Adrenal gland (tissue), 12 donors: Measurements from ENCODE around the gene PRKG1. TPM values are rescaled to one million over a fixed set of nuclear protein-coding genes. Genes with fewer than 3 reads are reported as not detected.

Source experiments
- DNase-seq, 7 donors: peaks; one replicate each; pipeline ENCODE4 v3.0.0-alpha.2; 2019 to 2020
- H3K27ac ChIP-seq, 5 donors: fragments of 200-600 bp; sonication (generic) in 4 of 5; 1 replicate in 3 of 5; 2 replicates in 2 of 5; pipeline versions ENCODE4 v1.5.1 to v1.8.0; 2016 to 2020; ENCODE audit warnings: mild to moderate bottlenecking in 1 of 5
- H3K27me3 ChIP-seq: fragments of 200-600 bp; 2 replicates; pipeline ENCODE4 v1.8.0; 2021
- H3K36me3 ChIP-seq, 2 donors: fragments of 200-600 bp; replicated peaks in 1 of 2; 1 replicate in 1 of 2; 2 replicates in 1 of 2; pipeline versions ENCODE4 v1.5.1 to v1.8.0; 2018 to 2022
- H3K4me1 ChIP-seq, 2 donors: fragments of 200-600 bp; replicated peaks in 1 of 2; 1 replicate in 1 of 2; 2 replicates in 1 of 2; pipeline versions ENCODE4 v1.5.1 to v1.8.0; 2018 to 2021
- H3K4me3 ChIP-seq, 4 donors: fragments of 200-600 bp; sonication (generic) in 3 of 4; one replicate each; pipeline ENCODE4 v1.5.1; 2016 to 2018
- H3K9me3 ChIP-seq, 3 donors: fragments of 200-600 bp; sonication (generic) in 1 of 3; replicated peaks in 1 of 3; 1 replicate in 2 of 3; 2 replicates in 1 of 3; pipeline versions ENCODE4 v1.5.1 to v1.8.0; 2016 to 2021
- POLR2A ChIP-seq, 2 donors: fragments of 450-650 bp; IDR thresholded peaks; one replicate each; pipeline ENCODE4 v1.6.1; 2017; ENCODE audit warnings: antibody characterized with exemption in 2 of 2, mild to moderate bottlenecking in 2 of 2, moderate library complexity in 1 of 2
- WGBS, 4 donors: extraction: QIAGEN DNeasy Blood & Tissue Kit in 2 of 4; methylation state at CpG; one replicate each; pipeline versions ENCODE4 v1.1.5 to v1.1.7; 2013 to 2017; 5-methylcytosine and 5-hydroxymethylcytosine counted together
- intact Hi-C, 2 donors: fragments of 100-400 bp; cut with DNase I; formaldehyde crosslinking; loops; one replicate each; pipeline versions ENCODE4 v1.14.1 to v1.15.0; 2022 to 2023
- polyA plus RNA-seq, 3 donors: library from polyadenylated mRNA; stranded (reverse); fragments of 200-250 nt in 2 of 3; fragments of 350-450 nt in 1 of 3; fragmentation: Illumina TruSeq in 1 of 3; extraction: RNeasy Lipid Tissue Mini Kit (QIAGEN cat#74804) in 1 of 3; gene quantifications; one replicate each; pipeline ENCODE4 v1.2.3, GENCODE V29; 2013 to 2014
- total RNA-seq, 9 donors: library from RNA; depleted of rRNA in 4 of 9; stranded (reverse); fragments of >200 nt in 4 of 9; fragments of 120-200 nt in 1 of 9; fragmentation: NEBNext Ultra II Directional in 1 of 9; extraction: Animal tissue kit (Norgen Biotek cat#: 25700) in 1 of 9; gene quantifications; one replicate each; pipeline versions ENCODE4 v1.1.0 to v1.2.4, GENCODE V29; 2013 to 2023
- TF ChIP-seq, protein P1 (sequence below), 6 experiments: fragments of 450-650 bp in 4 of 6; fragments of 200-600 bp in 2 of 6; sonication (generic) in 1 of 6; IDR thresholded peaks; 1 replicate in 5 of 6; 2 replicates in 1 of 6; pipeline versions ENCODE4 v1.5.1 to v1.8.0; 2016 to 2021; ENCODE audit warnings: antibody characterized with exemption in 6 of 6, mild to moderate bottlenecking in 2 of 6, moderate library complexity in 1 of 6
- donor health status: healthy with polysubstance abuse.
- donor health status: Bipolar disorder and iron deficiency.
- donor health status: DM: yes; HTN: yes; CAD: no.
- donor health status: DM: no; HTN: no; CAD: no.
- donor health status: DM: no; HTN: no; CAD: no.
- donor health status: DM: yes; HTN: yes; CAD: no.

PRKG1 gene
- total and polyA plus RNA-seq, 12 donors, result 6.9 to 104 (median 29.7) TPM

GRCh38 chr10:51783941-51784340, 709.7 kb downstream of the PRKG1 start:
- no peak for DNase-seq
- Histone ChIP-seq H3K36me3 (no peaks in the 10 kb centered on the region), H3K27ac (no peak overlapping the region), H3K4me1 (no peaks in the 10 kb centered on the region), H3K4me3 (no peak overlapping the region), H3K27me3 (no peaks in the 10 kb centered on the region), H3K9me3 (no peaks in the 10 kb centered on the region)
- TF ChIP-seq, protein P1, sequence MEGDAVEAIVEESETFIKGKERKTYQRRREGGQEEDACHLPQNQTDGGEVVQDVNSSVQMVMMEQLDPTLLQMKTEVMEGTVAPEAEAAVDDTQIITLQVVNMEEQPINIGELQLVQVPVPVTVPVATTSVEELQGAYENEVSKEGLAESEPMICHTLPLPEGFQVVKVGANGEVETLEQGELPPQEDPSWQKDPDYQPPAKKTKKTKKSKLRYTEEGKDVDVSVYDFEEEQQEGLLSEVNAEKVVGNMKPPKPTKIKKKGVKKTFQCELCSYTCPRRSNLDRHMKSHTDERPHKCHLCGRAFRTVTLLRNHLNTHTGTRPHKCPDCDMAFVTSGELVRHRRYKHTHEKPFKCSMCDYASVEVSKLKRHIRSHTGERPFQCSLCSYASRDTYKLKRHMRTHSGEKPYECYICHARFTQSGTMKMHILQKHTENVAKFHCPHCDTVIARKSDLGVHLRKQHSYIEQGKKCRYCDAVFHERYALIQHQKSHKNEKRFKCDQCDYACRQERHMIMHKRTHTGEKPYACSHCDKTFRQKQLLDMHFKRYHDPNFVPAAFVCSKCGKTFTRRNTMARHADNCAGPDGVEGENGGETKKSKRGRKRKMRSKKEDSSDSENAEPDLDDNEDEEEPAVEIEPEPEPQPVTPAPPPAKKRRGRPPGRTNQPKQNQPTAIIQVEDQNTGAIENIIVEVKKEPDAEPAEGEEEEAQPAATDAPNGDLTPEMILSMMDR (IDR thresholded peaks at IDR 0.05), result no peak
- no peak for TF ChIP-seq POLR2A (IDR thresholded peaks at IDR 0.05)
- intact Hi-C loops, result no loop called here
- WGBS, 4 donors, result 58 to 73% (median 63%) methylated on average over 2 of the region's 2 CpGs

- intact Hi-C loops, result no loop called here
- H3K4me1 ChIP-seq, result no peaks in the 10 kb centered on the region
- TF ChIP-seq, protein P1 (IDR thresholded peaks at IDR 0.05), result no peak
- no peak for TF ChIP-seq POLR2A (IDR thresholded peaks at IDR 0.05)
- H3K27me3 ChIP-seq, result no peaks in the 10 kb centered on the region
- no peaks in the 10 kb centered on the region for H3K9me3 ChIP-seq
- 83 to 92% (median 88%) methylated on average over 4 of the region's 4 CpGs for WGBS, 4 donors
- no peak overlapping the region for H3K27ac ChIP-seq
- no peak for DNase-seq
- no peaks in the 10 kb centered on the region for H3K36me3 ChIP-seq
- H3K4me3 ChIP-seq, result no peak overlapping the region
Measured at GRCh38 chr10:51786016-51786683, 711.9 kb downstream of the PRKG1 start.

GRCh38 chr10:51786684-51787035, 712.4 kb downstream of the PRKG1 start:
- 81 to 98% (median 91%) methylated on average over 1 of the region's 1 CpG for WGBS, 4 donors
- no peak for DNase-seq
- Histone ChIP-seq H3K36me3 (no peaks in the 10 kb centered on the region), H3K4me3 (no peak overlapping the region), H3K9me3 (no peaks in the 10 kb centered on the region), H3K4me1 (no peaks in the 10 kb centered on the region), H3K27ac (no peak overlapping the region), H3K27me3 (no peaks in the 10 kb centered on the region)
- intact Hi-C loops, result no loop called here
- TF ChIP-seq, protein P1 (IDR thresholded peaks at IDR 0.05), result no peak
- TF ChIP-seq POLR2A (IDR thresholded peaks at IDR 0.05), result no peak

- H3K4me3 ChIP-seq, result no peak overlapping the region
- DNase-seq, result no peak
- whole genome bisulfite sequencing, 4 donors, result 85 to 91% (median 88%) methylated on average over 3 of the region's 3 CpGs
- H3K27ac ChIP-seq, result no peak overlapping the region
- no peaks in the 10 kb centered on the region for H3K36me3 ChIP-seq
- TF ChIP-seq, protein P1 (IDR thresholded peaks at IDR 0.05), result no peak
- TF ChIP-seq POLR2A (IDR thresholded peaks at IDR 0.05), result no peak
- peaks cover 0 to 8% (median 0%) of the 10 kb centered on the region in 3 donors for H3K9me3 ChIP-seq
- no peaks in the 10 kb centered on the region for H3K4me1 ChIP-seq
- no peaks in the 10 kb centered on the region for H3K27me3 ChIP-seq
- intact Hi-C loops, result no loop called here
Measured at GRCh38 chr10:51788273-51788672, 714.0 kb downstream of the PRKG1 start.
